ENCODE measurements around the gene NAALADL1.
A peak's percentile ranks its signal among the peaks of the same experiment; 100 is the strongest.

The NAALADL1 gene

DNA sequence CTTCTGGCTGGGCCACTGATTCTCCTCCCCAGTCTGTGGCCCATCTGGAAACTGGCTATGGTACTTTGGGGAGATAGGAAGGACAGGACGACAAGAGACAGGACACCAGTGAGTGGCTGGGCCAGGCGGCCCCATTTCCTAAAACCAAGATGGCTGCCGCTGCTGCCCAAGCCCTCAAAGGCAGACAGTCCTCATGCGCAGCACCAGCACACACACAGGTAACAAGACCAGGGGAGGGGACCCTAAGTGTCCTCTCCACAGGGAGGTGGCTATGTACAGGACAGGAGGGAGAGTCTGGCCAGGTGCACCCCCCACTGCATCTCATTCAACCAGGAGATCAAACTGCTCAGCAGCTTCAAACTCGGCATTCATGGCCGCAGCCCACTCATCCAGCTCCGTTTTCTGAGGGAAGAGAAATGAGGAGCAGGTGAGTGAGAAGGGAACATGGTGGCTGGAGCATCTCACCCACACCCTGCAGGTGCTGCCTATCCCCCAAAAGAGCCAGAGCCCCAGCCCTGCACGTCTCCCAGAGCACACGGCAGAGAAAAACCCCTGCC is 20.5 kb upstream of the NAALADL1 start:
- TF ChIP-seq, protein P1, sequence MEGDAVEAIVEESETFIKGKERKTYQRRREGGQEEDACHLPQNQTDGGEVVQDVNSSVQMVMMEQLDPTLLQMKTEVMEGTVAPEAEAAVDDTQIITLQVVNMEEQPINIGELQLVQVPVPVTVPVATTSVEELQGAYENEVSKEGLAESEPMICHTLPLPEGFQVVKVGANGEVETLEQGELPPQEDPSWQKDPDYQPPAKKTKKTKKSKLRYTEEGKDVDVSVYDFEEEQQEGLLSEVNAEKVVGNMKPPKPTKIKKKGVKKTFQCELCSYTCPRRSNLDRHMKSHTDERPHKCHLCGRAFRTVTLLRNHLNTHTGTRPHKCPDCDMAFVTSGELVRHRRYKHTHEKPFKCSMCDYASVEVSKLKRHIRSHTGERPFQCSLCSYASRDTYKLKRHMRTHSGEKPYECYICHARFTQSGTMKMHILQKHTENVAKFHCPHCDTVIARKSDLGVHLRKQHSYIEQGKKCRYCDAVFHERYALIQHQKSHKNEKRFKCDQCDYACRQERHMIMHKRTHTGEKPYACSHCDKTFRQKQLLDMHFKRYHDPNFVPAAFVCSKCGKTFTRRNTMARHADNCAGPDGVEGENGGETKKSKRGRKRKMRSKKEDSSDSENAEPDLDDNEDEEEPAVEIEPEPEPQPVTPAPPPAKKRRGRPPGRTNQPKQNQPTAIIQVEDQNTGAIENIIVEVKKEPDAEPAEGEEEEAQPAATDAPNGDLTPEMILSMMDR (conservative IDR thresholded peaks at IDR 0.05), result no peak
- peak overlapping the region; percentile 41 for H3K27ac ChIP-seq

DNA sequence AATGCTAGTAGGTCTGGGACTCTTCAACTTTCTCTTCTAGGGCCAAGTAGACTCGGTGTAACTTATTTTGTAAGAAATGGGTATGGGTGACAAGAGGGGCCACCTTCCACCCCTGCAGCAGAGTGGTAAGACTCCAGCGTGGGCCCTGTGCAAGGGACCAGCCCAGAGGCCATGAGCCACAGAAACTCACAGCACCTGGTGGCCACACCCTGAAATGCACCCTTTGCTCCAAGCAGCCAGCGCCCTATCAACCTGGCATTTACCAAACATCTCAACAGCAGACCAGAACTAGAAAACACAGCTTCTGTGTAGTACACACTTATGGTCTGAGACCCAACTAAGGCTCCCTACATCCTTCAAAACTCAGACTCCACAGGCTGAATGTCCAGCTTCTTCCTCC is 19.8 kb upstream of the NAALADL1 start:
- TF ChIP-seq, protein P1 (conservative IDR thresholded peaks at IDR 0.05), result peak; percentile 98
- peak overlapping the region; percentile 41 for H3K27ac ChIP-seq

GRCh38 chr11:65077451-65077850 is 19.1 kb upstream of the NAALADL1 start:
- TF ChIP-seq, protein P1 (conservative IDR thresholded peaks at IDR 0.05), result no peak

DNA sequence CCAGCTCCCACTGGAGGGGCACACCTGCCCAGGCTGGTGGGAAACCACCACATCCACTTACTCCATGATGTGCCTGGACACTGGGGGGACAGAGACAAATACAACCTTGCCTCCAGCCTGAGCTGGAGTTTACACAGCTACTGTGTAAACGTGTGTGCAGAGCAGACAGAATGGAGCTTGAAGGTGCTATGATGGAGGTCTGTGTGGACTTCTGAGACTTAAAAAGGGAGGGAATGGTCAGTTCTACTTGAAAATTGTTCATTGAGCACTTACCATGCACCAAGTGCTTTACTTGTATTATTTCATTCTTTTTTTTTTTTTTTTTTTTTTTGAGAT is 14.2 kb upstream of the NAALADL1 start:
- no peak overlapping the region for H3K27ac ChIP-seq
- TF ChIP-seq, protein P1 (conservative IDR thresholded peaks at IDR 0.05), result no peak

More at GRCh38 chr11:65077451-65077850, 19.1 kb upstream of the NAALADL1 start:
- peak overlapping the region; percentile 41 for H3K27ac ChIP-seq

- H3K27ac ChIP-seq, result no peak overlapping the region
- TF ChIP-seq, protein P1 (conservative IDR thresholded peaks at IDR 0.05), result no peak
Measured at GRCh38 chr11:65071907-65072630, 13.7 kb upstream of the NAALADL1 start.

DNA sequence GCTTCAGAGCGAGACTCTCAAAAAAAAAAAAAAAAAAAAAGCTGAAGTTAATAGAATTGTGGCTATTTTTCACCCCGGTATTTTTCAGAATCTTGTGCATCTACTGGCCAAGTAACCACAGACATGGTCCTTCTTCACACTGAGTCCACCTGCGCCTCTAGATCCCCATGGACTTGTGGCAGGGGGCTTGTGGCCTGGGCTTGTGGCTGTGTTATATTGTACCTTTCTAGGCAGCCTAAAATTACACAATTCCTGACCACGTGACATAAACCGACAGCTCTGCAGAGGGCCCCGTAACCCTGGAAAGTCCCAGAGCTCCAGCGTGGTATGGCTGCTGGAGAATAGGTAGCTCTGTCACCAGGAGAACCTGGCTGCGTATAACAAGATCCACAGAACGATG is 10.9 kb upstream of the NAALADL1 start:
- TF ChIP-seq, protein P1 (conservative IDR thresholded peaks at IDR 0.05), result no peak
- H3K27ac ChIP-seq, result no peak overlapping the region

- no peak overlapping the region for H3K27ac ChIP-seq
- TF ChIP-seq, protein P1 (conservative IDR thresholded peaks at IDR 0.05), result no peak
Measured at GRCh38 chr11:65067446-65067845, 9.1 kb upstream of the NAALADL1 start.
